Measurements from ENCODE around the gene TMEM9.

TMEM9 gene

DNA sequence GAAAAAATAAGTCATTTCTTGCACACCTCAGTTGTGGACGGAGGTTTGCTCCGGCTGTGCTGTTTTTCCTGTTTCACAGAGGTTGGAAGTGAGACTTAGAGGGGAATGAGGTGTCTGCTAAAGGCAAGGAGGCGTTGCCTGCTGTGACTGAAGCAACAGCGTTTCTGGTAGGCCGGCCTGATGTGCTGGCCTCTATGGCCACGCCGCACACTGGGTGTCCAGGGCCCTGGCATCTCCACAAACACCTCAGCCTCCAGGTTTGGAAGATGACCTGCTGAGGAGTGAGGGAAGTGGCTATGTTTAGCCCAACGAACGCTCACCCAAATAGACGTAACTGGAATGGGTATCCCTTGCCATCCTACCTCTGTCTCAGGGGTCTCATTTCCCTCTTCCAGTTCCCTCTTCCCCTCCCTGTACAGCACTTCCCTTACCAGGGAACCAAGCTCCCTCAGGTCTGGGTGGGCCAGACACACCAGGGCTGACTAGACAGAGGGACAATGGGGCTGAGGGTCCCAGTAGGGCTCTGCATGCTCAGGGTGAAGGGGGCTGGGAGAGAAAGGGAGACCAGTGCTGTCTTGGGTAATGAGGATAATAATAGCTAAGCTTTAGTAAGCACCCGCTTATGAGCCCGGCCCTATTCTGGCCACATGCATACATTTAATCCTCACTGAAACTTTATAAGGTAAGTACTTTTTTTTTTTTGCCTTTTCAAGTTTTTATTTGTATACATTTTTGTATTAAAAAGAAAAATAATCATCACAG lies 53.9 kb downstream of the TMEM9 start:
- FAIRE-seq, result no peak

- no peak for FAIRE-seq
Observed at GRCh38 chr1:201098992-201099677, 55.1 kb downstream of the TMEM9 start.

GRCh38 chr1:201096977-201097856 lies 57.1 kb downstream of the TMEM9 start:
- FAIRE-seq, result no peak

- FAIRE-seq, result no peak
Observed at GRCh38 chr1:201096041-201096461, 58.2 kb downstream of the TMEM9 start.

DNA sequence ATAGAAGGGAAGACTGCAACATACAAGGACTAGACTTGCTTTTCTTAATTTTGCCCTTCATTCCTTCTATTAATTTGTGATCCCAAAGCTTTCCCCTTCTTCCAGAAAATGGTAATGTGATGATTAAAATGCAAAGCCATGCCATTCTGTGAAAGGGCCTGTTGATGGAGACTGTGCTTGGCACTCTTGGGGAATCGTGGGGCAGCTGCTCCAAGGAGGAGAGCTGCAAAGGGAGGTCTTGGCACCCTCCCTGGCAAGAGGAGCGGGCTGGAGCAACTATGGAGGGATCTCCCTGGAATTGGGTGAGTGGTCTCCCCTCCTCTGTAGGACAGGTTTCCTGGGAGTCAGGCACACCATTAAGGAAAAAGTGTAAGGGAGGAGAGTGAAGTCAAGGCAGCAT lies 58.7 kb downstream of the TMEM9 start:
- FAIRE-seq, result no peak

DNA sequence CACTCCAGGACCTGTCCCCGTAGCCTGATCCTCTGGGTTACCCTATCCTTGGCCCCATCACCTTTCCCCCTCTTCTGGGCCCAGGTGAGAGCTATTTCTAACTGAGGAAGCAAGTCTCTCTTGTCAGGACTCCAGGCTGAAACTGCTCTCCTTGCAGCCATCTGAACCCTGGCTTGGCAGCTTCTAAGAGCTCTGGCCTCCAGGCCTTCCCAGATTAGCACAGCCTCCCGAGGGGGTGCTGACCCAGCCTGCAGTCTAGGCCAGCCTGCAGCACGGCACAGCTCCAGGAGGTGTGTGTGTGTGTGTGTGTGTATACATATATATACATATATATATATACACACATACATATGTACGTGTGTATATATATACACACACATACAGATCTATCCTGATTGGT lies 59.4 kb downstream of the TMEM9 start:
- no peak for FAIRE-seq

DNA sequence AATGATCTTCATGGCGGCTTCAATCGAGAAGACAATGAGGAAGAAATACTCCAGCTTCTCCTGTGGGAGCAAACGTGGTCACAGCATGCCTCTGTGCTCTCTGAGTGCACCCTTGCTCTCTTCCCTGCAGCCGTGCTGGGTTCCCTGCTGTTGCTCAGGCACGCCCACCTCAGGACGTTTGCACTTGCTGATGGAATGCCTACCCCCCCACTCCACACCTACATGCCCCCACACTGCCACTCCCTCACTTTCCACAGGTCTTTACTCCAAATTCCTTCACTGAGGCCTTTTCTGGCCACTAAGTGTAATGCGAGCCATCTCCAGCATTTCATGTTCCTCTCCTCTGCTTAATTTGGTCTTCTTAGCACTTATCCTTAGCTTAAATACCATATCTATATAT lies 60.3 kb downstream of the TMEM9 start:
- no peak for FAIRE-seq

DNA sequence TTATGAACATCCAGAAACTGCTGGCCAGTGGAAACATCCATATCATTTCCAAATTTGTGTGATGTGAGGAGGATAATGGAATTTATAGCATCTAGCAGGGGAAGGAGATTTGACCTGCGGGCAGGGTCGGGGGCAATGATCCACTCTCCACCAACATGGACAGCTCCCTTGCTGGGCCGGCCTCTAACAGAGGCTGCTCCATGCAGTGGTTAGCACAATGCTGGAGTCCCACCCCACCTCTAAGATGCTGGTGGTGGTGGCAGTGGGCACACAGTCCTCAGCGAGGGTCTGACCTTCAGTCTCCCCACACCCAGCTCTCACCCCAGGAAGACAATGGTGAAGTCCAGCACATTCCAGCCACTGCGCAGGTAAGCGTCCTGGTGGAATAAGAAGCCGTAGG lies 60.7 kb downstream of the TMEM9 start:
- FAIRE-seq, result no peak

DNA sequence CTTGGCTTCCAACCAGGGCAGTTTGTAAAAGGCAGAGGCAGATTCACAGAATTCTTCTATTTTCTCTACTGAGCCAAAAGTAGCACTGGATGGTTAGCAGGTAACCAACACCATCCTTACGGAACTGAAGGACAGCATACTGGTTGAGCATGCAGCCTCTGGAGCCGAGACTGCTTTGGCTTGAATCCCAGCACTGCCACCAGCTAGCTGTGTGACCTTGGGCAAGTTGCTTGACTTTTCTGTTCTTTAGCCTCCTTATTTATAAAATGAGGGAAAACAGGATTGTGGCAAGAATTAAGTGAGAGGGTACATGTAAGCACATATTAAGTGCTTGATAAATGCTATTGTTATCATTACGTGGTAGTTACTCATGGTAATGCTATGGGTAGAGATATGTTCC lies 61.5 kb downstream of the TMEM9 start:
- no peak for FAIRE-seq

GRCh38 chr1:201091256-201091655 lies 63.0 kb downstream of the TMEM9 start:
- FAIRE-seq, result no peak

- FAIRE-seq, result no peak
Observed at GRCh38 chr1:201090541-201090940, 63.7 kb downstream of the TMEM9 start.

GRCh38 chr1:201089596-201089995 lies 64.7 kb downstream of the TMEM9 start:
- no peak for FAIRE-seq

DNA sequence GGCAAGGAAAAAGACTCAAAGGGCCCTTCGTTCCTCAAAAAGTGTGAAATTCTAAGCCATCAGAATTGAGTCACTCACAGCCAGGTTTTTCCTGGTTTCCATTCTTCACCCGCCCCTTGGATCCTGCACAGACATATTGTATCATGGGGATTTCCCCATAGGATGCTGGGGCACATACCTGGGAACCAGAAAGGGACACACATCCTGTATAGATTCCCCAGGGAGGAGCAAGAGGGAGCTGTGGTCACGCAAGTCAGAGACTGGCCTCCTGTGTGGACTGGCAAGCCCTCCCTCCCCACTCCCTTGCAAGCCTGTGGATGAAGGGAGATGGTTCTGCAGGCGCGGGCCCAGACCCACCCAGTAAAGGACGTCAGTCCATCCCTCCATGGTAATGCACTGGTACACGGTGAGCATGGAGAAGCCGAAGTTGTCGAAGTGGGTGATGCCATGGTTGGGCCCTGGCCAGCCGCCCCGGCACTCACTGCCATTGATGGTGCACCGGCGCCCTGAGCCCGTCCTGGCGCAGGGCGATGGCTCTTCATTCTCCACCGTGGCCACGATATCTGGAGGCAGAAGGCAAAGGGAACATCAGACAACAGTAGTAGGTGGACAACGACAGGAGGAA lies 65.3 kb downstream of the TMEM9 start:
- FAIRE-seq, result no peak

GRCh38 chr1:201088395-201088794 lies 65.9 kb downstream of the TMEM9 start:
- no peak for FAIRE-seq

- no peak for FAIRE-seq
Observed at GRCh38 chr1:201085902-201086735, 68.2 kb downstream of the TMEM9 start.

All from colon (tissue), 2 donors.